SH-SY5Y (cell line): ENCODE measurements around the gene SHISA6.

Source experiments
- GATA2 ChIP-seq: IDR thresholded peaks from 2 replicates; pipeline ENCODE4 v1.6.1; 2011; ENCODE audit warnings: mild to moderate bottlenecking, low read depth, low read length
- GATA3 ChIP-seq: IDR thresholded peaks from 2 replicates; pipeline ENCODE4 v1.6.1; 2011; ENCODE audit warnings: low read depth, mild to moderate bottlenecking, low read length, moderate library complexity

DNA sequence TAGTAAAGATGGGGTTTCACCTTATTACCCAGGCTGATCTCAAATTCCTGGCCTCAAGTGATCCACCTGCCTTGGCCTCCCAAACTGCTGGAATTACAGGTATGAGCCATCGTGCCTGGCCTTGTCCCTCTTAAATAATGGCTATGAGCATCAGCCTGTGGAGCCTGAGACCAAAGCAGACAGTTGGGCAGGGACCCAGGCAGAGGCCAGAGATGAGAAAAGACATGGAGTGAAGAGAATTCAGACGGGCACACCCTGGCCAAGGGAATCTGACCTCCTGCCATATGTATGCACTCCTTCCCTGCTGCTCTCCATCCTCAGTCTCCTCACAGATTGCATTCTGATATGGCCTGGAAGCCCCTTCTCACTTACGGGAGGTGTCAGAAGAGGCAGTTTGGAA lies 258.9 kb downstream of the SHISA6 start:
- TF ChIP-seq GATA2 (no peak), GATA3 (no peak)
